Ascending aorta (tissue), 2 donors: ENCODE data around the gene AFG3L2. TPM values are rescaled to one million over a fixed set of nuclear protein-coding genes. Genes with fewer than 3 reads are reported as not detected.
A peak's percentile ranks its signal among the peaks of the same experiment; 100 is the strongest.

Experiments used
- DNase-seq, 2 donors: peaks; one replicate each; pipeline ENCODE4 v3.0.0-alpha.2; 2019; ENCODE audit warnings: low spot score in 2 of 2
- H3K27ac ChIP-seq, 2 donors: fragments of 200-600 bp; sonication (generic); one replicate each; pipeline ENCODE4 v1.5.1; 2016 to 2017; ENCODE audit warnings: mild to moderate bottlenecking in 1 of 2
- H3K27me3 ChIP-seq: fragments of 200-600 bp; sonication (generic); one replicate; pipeline ENCODE4 v1.5.1; 2017
- H3K36me3 ChIP-seq, 2 donors: fragments of 200-600 bp; sonication (generic); one replicate each; pipeline ENCODE4 v1.5.1; 2016
- H3K4me1 ChIP-seq, 2 donors: fragments of 200-600 bp; sonication (generic); one replicate each; pipeline ENCODE4 v1.5.1; 2016 to 2017; ENCODE audit warnings: mild to moderate bottlenecking in 1 of 2
- H3K4me3 ChIP-seq, 2 donors: fragments of 200-600 bp; sonication (generic); one replicate each; pipeline ENCODE4 v1.5.1; 2016 to 2017; ENCODE audit warnings: mild to moderate bottlenecking in 1 of 2
- H3K9me3 ChIP-seq, 2 donors: fragments of 200-600 bp; sonication (generic); one replicate each; pipeline ENCODE4 v1.5.1; 2016
- CTCF ChIP-seq, 3 experiments: fragments of 200-600 bp in 2 of 3; fragments of 450-650 bp in 1 of 3; sonication (generic) in 2 of 3; IDR thresholded peaks; one replicate each; pipeline ENCODE4 v1.5.1; 2016 to 2019; ENCODE audit warnings: antibody characterized with exemption in 3 of 3, mild to moderate bottlenecking in 1 of 3, moderate library complexity in 1 of 3
- intact Hi-C: fragments of 100-400 bp; cut with DNase I; formaldehyde crosslinking; loops from one replicate; pipeline ENCODE4 v1.15.1; 2023
- total RNA-seq: library from RNA; depleted of rRNA; stranded (reverse); fragments of >200 nt; gene quantifications from one replicate; pipeline ENCODE4 v1.1.0, GENCODE V29; 2016

The AFG3L2 gene
- total RNA-seq, 1 donor from 2014 or later = 31.5 TPM

GRCh38 chr18:12330766-12331165, 46.3 kb downstream of the AFG3L2 start:
- intact Hi-C loops = no loop called here
- DNase-seq = no peak

GRCh38 chr18:12329125-12329698, 47.8 kb downstream of the AFG3L2 start:
- intact Hi-C loops = no loop called here
- Histone ChIP-seq H3K36me3 (peaks cover 42 to 68% of the 10 kb centered on the region in 2 donors), H3K4me1 (peaks cover 0 to 6% of the 10 kb centered on the region in 2 donors), H3K9me3 (no peaks in the 10 kb centered on the region), H3K27me3 (no peaks in the 10 kb centered on the region), H3K4me3 (no peak overlapping the region), H3K27ac (no peak overlapping the region)
- TF ChIP-seq CTCF (IDR thresholded peaks at IDR 0.05) = no peak
- no peak for DNase-seq

More at GRCh38 chr18:12330766-12331165, 46.3 kb downstream of the AFG3L2 start:
- TF ChIP-seq CTCF (IDR thresholded peaks at IDR 0.05) = no peak
- Histone ChIP-seq H3K36me3 (peaks cover 33 to 64% of the 10 kb centered on the region in 2 donors), H3K9me3 (no peaks in the 10 kb centered on the region), H3K27ac (no peak overlapping the region), H3K4me3 (no peak overlapping the region), H3K27me3 (no peaks in the 10 kb centered on the region), H3K4me1 (peaks cover 0 to 6% of the 10 kb centered on the region in 2 donors)

GRCh38 chr18:12328179-12328823, 48.7 kb downstream of the AFG3L2 start:
- no peak for TF ChIP-seq CTCF (IDR thresholded peaks at IDR 0.05)
- intact Hi-C loops = no loop called here
- Histone ChIP-seq H3K36me3 (peaks cover 36 to 68% of the 10 kb centered on the region in 2 donors), H3K27me3 (no peaks in the 10 kb centered on the region), H3K27ac (peak overlapping the region in 1 of 2 donors; percentile 51), H3K4me3 (no peak overlapping the region), H3K4me1 (peaks cover 0 to 6% of the 10 kb centered on the region in 2 donors), H3K9me3 (no peaks in the 10 kb centered on the region)
- DNase-seq = peak in 1 of 2 donors; percentile 61

- Histone ChIP-seq H3K36me3 (peaks cover 36 to 74% of the 10 kb centered on the region in 2 donors), H3K27ac (peak overlapping the region; percentile 41 to 51), H3K9me3 (no peaks in the 10 kb centered on the region), H3K4me1 (peaks cover 0 to 6% of the 10 kb centered on the region in 2 donors), H3K27me3 (no peaks in the 10 kb centered on the region), H3K4me3 (no peak overlapping the region)
- peak in 1 of 2 donors; percentile 89 for DNase-seq
- intact Hi-C loops = no loop called here
- TF ChIP-seq CTCF (IDR thresholded peaks at IDR 0.05) = peak; percentile 42 to 77 (median 71)
Measured at GRCh38 chr18:12327510-12328178, 49.4 kb downstream of the AFG3L2 start.

- no peaks in the 10 kb centered on the region for H3K27me3 ChIP-seq
- DNase-seq = no peak
- H3K9me3 ChIP-seq = no peaks in the 10 kb centered on the region
- TF ChIP-seq CTCF (IDR thresholded peaks at IDR 0.05) = no peak
- intact Hi-C loops = no loop called here
- peaks cover 0 to 6% of the 10 kb centered on the region in 2 donors for H3K4me1 ChIP-seq
- peak overlapping the region; percentile 41 to 51 for H3K27ac ChIP-seq
- no peak overlapping the region for H3K4me3 ChIP-seq
- H3K36me3 ChIP-seq = peaks cover 36 to 80% of the 10 kb centered on the region in 2 donors
Measured at GRCh38 chr18:12326711-12327460, 50.1 kb downstream of the AFG3L2 start.
